Activated CD8-positive, alpha-beta T cell treated with anti-CD3 and anti-CD28 coated beads for 36 hours (primary cell): ENCODE results near the gene THSD7B. TPM values are rescaled to one million over a fixed set of nuclear protein-coding genes. Genes with fewer than 3 reads are reported as not detected.

ENCODE experiments used
- ATAC-seq: fragments of 200-7000 bp; cut with Tn5 transposase; one replicate; pipeline ENCODE4 v1.10.0; 2021; ENCODE audit warnings: mild to moderate bottlenecking, moderate library complexity
- CTCF ChIA-PET: fragments of 350-600 bp; sonication (Branson Sonifier 250); formaldehyde crosslinking; loops from one replicate; lab custom pipeline; 2021; ENCODE audit warnings: antibody characterized with exemption; lab: Charles Lee
- POLR2A ChIA-PET: fragments of 350-600 bp; sonication (Branson Sonifier 250); formaldehyde crosslinking; loops from one replicate; lab custom pipeline; 2021; ENCODE audit warnings: antibody characterized with exemption; lab: Charles Lee
- DNase-seq: peaks from one replicate; pipeline ENCODE4 v3.0.0-alpha.2; 2020
- H3K27ac Mint-ChIP-seq: one replicate; pipeline ENCODE4 v1.8.0; 2021; ENCODE audit warnings: mild to moderate bottlenecking, mixed read lengths
- H3K27me3 Mint-ChIP-seq: one replicate; pipeline ENCODE4 v1.8.0; 2021; ENCODE audit warnings: mixed read lengths
- H3K36me3 Mint-ChIP-seq: one replicate; pipeline ENCODE4 v1.8.0; 2021; ENCODE audit warnings: low read depth, mixed read lengths
- H3K4me1 Mint-ChIP-seq: one replicate; pipeline ENCODE4 v1.8.0; 2021; ENCODE audit warnings: low read depth, mixed read lengths
- H3K4me3 Mint-ChIP-seq: one replicate; pipeline ENCODE4 v1.8.0; 2021; ENCODE audit warnings: mild to moderate bottlenecking, moderate library complexity, mixed read lengths
- H3K9me3 Mint-ChIP-seq: one replicate; pipeline ENCODE4 v1.8.0; 2021; ENCODE audit warnings: mixed read lengths
- intact Hi-C: fragments of 100-400 bp; cut with micrococcal nuclease; formaldehyde crosslinking; loops from one replicate; pipeline ENCODE4 v1.10.0; 2022
- total RNA-seq, 2 experiments: library from RNA; stranded (reverse); gene quantifications; one replicate each; pipeline ENCODE4 v1.2.3, GENCODE V29; 2021
- TF ChIP-seq, protein P1 (sequence below): fragments of 200-600 bp; IDR thresholded peaks from one replicate; pipeline ENCODE4 v1.8.0; 2022; ENCODE audit warnings: antibody characterized with exemption, mild to moderate bottlenecking

Gene THSD7B
- total RNA-seq, 2 experiments from 2014 or later = not detected

DNA sequence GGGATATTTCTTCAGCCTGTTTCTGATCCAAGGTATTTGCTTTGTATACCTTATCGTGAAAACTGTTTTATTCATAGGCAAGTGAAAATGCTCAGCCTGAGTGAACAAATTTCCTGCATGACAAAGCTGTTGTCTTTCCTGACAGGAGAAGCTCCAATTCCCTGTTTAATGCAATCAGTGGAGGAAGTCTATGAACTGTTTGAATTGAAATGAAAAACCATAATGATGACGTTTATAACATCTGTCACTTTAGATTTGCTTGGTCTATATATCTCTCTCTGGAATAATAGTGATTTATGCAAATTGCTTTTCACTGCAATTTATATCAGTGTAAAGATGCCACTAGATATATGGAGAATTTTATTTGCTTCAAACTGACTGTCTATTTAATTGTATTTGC is 959.6 kb downstream of the THSD7B start:
- TF ChIP-seq, protein P1, sequence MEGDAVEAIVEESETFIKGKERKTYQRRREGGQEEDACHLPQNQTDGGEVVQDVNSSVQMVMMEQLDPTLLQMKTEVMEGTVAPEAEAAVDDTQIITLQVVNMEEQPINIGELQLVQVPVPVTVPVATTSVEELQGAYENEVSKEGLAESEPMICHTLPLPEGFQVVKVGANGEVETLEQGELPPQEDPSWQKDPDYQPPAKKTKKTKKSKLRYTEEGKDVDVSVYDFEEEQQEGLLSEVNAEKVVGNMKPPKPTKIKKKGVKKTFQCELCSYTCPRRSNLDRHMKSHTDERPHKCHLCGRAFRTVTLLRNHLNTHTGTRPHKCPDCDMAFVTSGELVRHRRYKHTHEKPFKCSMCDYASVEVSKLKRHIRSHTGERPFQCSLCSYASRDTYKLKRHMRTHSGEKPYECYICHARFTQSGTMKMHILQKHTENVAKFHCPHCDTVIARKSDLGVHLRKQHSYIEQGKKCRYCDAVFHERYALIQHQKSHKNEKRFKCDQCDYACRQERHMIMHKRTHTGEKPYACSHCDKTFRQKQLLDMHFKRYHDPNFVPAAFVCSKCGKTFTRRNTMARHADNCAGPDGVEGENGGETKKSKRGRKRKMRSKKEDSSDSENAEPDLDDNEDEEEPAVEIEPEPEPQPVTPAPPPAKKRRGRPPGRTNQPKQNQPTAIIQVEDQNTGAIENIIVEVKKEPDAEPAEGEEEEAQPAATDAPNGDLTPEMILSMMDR = no peak
- intact Hi-C loops = no loop called here
- CTCF ChIA-PET = no interaction called here
- no peak overlapping the region for H3K4me3 Mint-ChIP-seq
- POLR2A ChIA-PET = no interaction called here
- peaks cover 4% of the 10 kb centered on the region for H3K9me3 Mint-ChIP-seq
- no peaks in the 10 kb centered on the region for H3K4me1 Mint-ChIP-seq
- DNase-seq = no peak
- no peak for ATAC-seq
- no peaks in the 10 kb centered on the region for H3K27me3 Mint-ChIP-seq
- no peaks in the 10 kb centered on the region for H3K36me3 Mint-ChIP-seq
- H3K27ac Mint-ChIP-seq = no peak overlapping the region
